Testis (tissue), 3 donors: ENCODE measurements around the gene REPS2. TPM values are rescaled to one million over a fixed set of nuclear protein-coding genes. Genes with fewer than 3 reads are reported as not detected.

Source experiments
- DNase-seq: peaks from one replicate; pipeline ENCODE4 v3.0.0-alpha.2; 2019
- H3K27ac ChIP-seq, 2 donors: fragments of 200-600 bp; sonication (generic); one replicate each; pipeline ENCODE4 v1.5.1; 2019
- H3K27me3 ChIP-seq: fragments of 200-600 bp; sonication (generic); one replicate; pipeline ENCODE4 v1.5.1; 2019
- H3K36me3 ChIP-seq: fragments of 200-600 bp; sonication (generic); one replicate; pipeline ENCODE4 v1.5.1; 2017; ENCODE audit warnings: low read depth; ENCODE audit errors: missing control alignments
- H3K4me1 ChIP-seq: fragments of 200-600 bp; sonication (generic); one replicate; pipeline ENCODE4 v1.5.1; 2019
- H3K4me3 ChIP-seq, 2 donors: fragments of 200-600 bp; sonication (generic); one replicate each; pipeline ENCODE4 v1.5.1; 2017 to 2019
- H3K9me3 ChIP-seq: fragments of 200-600 bp; sonication (generic); one replicate; pipeline ENCODE4 v1.5.1; 2017
- POLR2A ChIP-seq: fragments of 450-650 bp; IDR thresholded peaks from one replicate; pipeline ENCODE4 v1.6.1; 2017; ENCODE audit warnings: antibody characterized with exemption, mild to moderate bottlenecking, moderate library complexity
- WGBS, 2 donors: methylation state at CpG; one replicate each; pipeline ENCODE4 v1.1.5; 2018; 5-methylcytosine and 5-hydroxymethylcytosine counted together
- intact Hi-C: fragments of 100-400 bp; cut with DNase I; formaldehyde crosslinking; loops from one replicate; pipeline ENCODE4 v1.15.1; 2023; ENCODE audit warnings: low total_unique reads
- polyA plus RNA-seq: library from polyadenylated mRNA; stranded (reverse); fragments of 350-450 nt; fragmentation: Illumina TruSeq; extraction: RNeasy Lipid Tissue Mini Kit (QIAGEN cat#74804); gene quantifications from one replicate; pipeline ENCODE4 v1.2.3, GENCODE V29; 2014; ENCODE audit warnings: low read depth, low replicate concordance; ENCODE audit not compliant: insufficient read depth
- total RNA-seq, 2 donors: library from RNA; depleted of rRNA; stranded (reverse); fragments of >200 nt; gene quantifications; one replicate each; pipeline ENCODE4 v1.2.3, GENCODE V29; 2016
- TF ChIP-seq, protein P1 (sequence below), 3 experiments: fragments of 450-650 bp in 2 of 3; fragments of 200-600 bp in 1 of 3; sonication (generic) in 1 of 3; IDR thresholded peaks; one replicate each; pipeline ENCODE4 v1.5.1; 2016 to 2019; ENCODE audit warnings: antibody characterized with exemption in 3 of 3, mild to moderate bottlenecking in 2 of 3, moderate library complexity in 1 of 3

Gene REPS2
- total and polyA plus RNA-seq, 3 donors from 2014 or later = 6.7 to 19.6 (median 13.2) TPM

DNA sequence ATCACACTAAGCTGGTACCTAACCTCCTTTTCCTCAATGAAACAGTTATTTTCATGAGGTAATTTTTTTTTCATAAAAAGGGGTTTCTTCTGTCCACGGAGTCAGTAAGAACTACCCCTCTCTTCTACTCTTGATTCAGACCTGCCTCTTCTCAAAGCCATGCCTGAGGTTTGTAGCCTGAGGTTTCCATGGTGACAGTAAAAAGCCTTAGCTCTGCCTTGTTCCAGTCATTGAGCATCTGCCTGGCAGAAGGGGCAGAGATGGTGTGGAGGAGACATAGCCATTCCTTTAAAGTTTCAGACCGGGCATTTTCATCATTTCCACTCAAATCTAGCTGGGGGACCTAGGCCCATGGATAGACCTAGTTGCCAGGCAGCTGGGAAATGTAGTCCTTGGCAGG, 135.5 kb downstream of the REPS2 start:
- intact Hi-C loops = no loop called here

DNA sequence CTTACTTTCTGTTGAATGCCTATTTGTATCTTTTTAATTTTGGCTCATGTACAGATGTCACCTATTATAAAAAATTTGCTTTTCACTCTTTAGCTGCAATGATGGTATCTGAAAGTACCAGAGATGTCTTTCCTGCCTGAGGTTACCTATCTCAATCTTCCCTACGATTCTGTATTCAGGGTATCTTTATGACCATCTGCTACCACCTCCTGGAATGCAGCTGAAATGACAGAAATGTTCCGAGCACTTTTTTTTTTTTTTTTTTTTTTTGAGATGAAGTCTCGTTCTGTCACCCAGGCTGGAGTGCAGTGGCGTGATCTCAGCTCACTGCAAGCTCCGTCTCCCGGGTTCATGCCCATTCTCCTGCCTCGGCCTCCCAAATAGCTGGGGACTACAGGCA, 136.4 kb downstream of the REPS2 start:
- H3K27ac ChIP-seq = no peak overlapping the region
- no peak overlapping the region for H3K4me3 ChIP-seq
- TF ChIP-seq, protein P1, sequence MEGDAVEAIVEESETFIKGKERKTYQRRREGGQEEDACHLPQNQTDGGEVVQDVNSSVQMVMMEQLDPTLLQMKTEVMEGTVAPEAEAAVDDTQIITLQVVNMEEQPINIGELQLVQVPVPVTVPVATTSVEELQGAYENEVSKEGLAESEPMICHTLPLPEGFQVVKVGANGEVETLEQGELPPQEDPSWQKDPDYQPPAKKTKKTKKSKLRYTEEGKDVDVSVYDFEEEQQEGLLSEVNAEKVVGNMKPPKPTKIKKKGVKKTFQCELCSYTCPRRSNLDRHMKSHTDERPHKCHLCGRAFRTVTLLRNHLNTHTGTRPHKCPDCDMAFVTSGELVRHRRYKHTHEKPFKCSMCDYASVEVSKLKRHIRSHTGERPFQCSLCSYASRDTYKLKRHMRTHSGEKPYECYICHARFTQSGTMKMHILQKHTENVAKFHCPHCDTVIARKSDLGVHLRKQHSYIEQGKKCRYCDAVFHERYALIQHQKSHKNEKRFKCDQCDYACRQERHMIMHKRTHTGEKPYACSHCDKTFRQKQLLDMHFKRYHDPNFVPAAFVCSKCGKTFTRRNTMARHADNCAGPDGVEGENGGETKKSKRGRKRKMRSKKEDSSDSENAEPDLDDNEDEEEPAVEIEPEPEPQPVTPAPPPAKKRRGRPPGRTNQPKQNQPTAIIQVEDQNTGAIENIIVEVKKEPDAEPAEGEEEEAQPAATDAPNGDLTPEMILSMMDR (IDR thresholded peaks at IDR 0.05) = no peak
- TF ChIP-seq POLR2A = no peak
- no peaks in the 10 kb centered on the region for H3K4me1 ChIP-seq
- WGBS, 2 donors = 57 to 68% methylated on average over 7 of the region's 7 CpGs
- no peak for DNase-seq
- no peaks in the 10 kb centered on the region for H3K36me3 ChIP-seq
- H3K27me3 ChIP-seq = no peaks in the 10 kb centered on the region
- no peaks in the 10 kb centered on the region for H3K9me3 ChIP-seq
- intact Hi-C loops = no loop called here

More for the DNA sequence above, 135.5 kb downstream of the REPS2 start:
- H3K4me3 ChIP-seq = no peak overlapping the region
- WGBS, 2 donors = 63 to 70% methylated on average over 1 to 2 of the region's 2 CpGs
- H3K27ac ChIP-seq = no peak overlapping the region
- no peaks in the 10 kb centered on the region for H3K36me3 ChIP-seq
- H3K4me1 ChIP-seq = no peaks in the 10 kb centered on the region
- no peak for DNase-seq
- TF ChIP-seq, protein P1 (IDR thresholded peaks at IDR 0.05) = no peak
- TF ChIP-seq POLR2A = no peak
- H3K9me3 ChIP-seq = no peaks in the 10 kb centered on the region
- H3K27me3 ChIP-seq = no peaks in the 10 kb centered on the region

DNA sequence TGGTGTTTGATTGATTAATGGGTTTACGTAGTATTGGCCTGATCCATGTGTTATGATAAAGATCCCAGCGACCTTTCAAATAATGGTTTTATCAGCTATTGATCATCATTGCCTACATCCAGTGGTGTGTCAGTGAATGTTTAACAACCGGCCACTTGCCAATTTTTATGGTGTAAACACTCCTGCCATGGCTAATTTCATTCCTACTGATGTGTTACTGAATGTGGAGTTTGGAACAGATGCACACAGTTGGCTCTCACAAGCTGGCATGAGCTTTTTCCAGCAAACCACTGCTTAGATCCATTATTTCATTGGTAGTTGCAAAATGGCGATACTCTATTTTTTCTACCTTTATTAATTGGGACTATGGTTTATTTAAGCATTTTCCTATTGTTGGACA, 139.9 kb downstream of the REPS2 start:
- no peak for DNase-seq
- TF ChIP-seq, protein P1 (IDR thresholded peaks at IDR 0.05) = no peak
- no peak for TF ChIP-seq POLR2A
- WGBS, 2 donors = 90 to 96% methylated on average over 2 to 4 of the region's 4 CpGs
- Histone ChIP-seq H3K4me1 (no peaks in the 10 kb centered on the region), H3K27ac (no peak overlapping the region), H3K4me3 (no peak overlapping the region), H3K9me3 (no peaks in the 10 kb centered on the region), H3K36me3 (no peaks in the 10 kb centered on the region), H3K27me3 (no peaks in the 10 kb centered on the region)
- intact Hi-C loops = no loop called here

DNA sequence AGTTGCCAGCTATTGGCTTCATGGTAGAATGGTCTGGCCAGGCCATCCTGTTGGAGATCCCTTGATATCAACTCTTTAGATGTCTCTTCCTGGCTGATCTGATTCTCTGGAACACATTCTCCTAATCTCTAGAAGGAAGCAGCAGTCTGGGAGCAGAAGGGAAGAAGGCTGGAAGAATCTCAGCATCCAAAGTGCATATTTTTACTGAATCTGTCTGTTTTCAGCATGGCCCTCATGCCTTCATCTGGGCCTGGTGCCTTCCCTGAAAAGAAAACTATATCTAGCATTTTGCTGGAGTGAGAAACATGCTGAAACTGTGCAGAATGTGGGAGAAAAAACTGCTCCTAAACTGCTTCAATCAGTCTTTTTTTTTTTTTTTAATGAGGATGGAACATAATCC, 148.7 kb downstream of the REPS2 start:
- no peak overlapping the region for H3K4me3 ChIP-seq
- H3K9me3 ChIP-seq = no peaks in the 10 kb centered on the region
- no peaks in the 10 kb centered on the region for H3K27me3 ChIP-seq
- no peak overlapping the region for H3K27ac ChIP-seq
- no peak for DNase-seq
- intact Hi-C loops = no loop called here
- no peaks in the 10 kb centered on the region for H3K4me1 ChIP-seq
- TF ChIP-seq, protein P1 (IDR thresholded peaks at IDR 0.05) = no peak
- TF ChIP-seq POLR2A = no peak
- H3K36me3 ChIP-seq = no peaks in the 10 kb centered on the region

DNA sequence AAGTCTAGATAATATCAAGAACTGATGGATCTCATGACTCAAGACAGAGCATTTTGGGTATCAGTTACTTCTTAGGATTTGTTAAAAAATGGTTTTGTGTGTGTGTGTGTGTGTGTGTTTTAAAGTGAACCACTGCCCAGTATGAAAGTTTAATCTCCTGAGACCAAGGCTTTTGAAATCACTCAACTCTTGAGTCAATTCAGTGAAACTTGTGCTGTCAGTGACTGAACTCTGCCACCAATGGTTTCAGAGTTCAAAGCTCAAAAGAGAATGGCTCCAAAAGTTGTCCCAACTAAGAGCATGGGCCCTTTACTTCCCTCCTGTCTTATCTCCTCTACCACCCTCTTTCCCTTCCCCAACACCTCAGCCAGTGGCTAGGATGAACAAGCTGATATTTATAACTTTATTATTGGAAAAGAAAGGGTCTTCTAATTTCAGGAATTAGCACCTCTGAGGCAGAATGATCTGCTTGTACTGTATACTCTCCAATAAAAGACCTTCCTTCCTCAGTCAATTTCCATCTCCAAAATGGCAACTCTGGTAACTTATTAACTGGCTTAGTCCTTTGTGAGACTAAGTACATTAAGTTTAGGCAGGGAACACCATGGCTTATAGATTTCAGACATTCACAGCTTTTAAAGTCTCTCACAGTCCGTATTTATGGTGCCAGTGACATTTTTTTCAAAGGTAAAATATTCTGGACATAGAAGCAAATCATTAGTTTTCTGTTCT, 152.2 kb downstream of the REPS2 start:
- Histone ChIP-seq H3K4me3 (no peak overlapping the region), H3K4me1 (no peaks in the 10 kb centered on the region), H3K27me3 (no peaks in the 10 kb centered on the region), H3K36me3 (no peaks in the 10 kb centered on the region), H3K27ac (no peak overlapping the region), H3K9me3 (no peaks in the 10 kb centered on the region)
- DNase-seq = no peak
- no peak for TF ChIP-seq POLR2A
- TF ChIP-seq, protein P1 (IDR thresholded peaks at IDR 0.05) = no peak
- 90 to 100% methylated on average over 1 of the region's 1 CpG for WGBS, 2 donors
- intact Hi-C loops = no loop called here
